Upper lobe of left lung (tissue), 6 donors: Measurements from ENCODE around the gene DLG4. TPM values are rescaled to one million over a fixed set of nuclear protein-coding genes. Genes with fewer than 3 reads are reported as not detected.

Experiments
- ATAC-seq, 2 donors: fragments of 200-7000 bp; cut with Tn5 transposase; one replicate each; pipeline ENCODE4 v1.9.1; 2022; ENCODE audit warnings: mild to moderate bottlenecking in 2 of 2, moderate library complexity in 2 of 2; ENCODE audit not compliant: low FRiP score in 2 of 2
- DNase-seq, 2 donors: peaks; one replicate each; pipeline ENCODE4 v3.0.0-alpha.2; 2019 to 2020
- H3K27ac ChIP-seq, 4 donors: fragments of 200-600 bp; sonication (generic); one replicate each; pipeline ENCODE4 v1.5.1; 2016 to 2019
- H3K27me3 ChIP-seq, 4 donors: fragments of 200-600 bp; sonication (generic); one replicate each; pipeline ENCODE4 v1.5.1; 2017 to 2019
- H3K36me3 ChIP-seq, 4 donors: fragments of 200-600 bp; sonication (generic); one replicate each; pipeline ENCODE4 v1.5.1; 2016 to 2019
- H3K4me1 ChIP-seq, 4 donors: fragments of 200-600 bp; sonication (generic); one replicate each; pipeline ENCODE4 v1.5.1; 2018 to 2019
- H3K4me3 ChIP-seq, 4 donors: fragments of 200-600 bp; sonication (generic); one replicate each; pipeline ENCODE4 v1.5.1; 2017 to 2019; ENCODE audit warnings: mild to moderate bottlenecking in 2 of 4, moderate library complexity in 1 of 4
- H3K9me3 ChIP-seq, 4 donors: fragments of 200-600 bp; sonication (generic); one replicate each; pipeline ENCODE4 v1.5.1; 2018 to 2019
- EP300 ChIP-seq, 4 donors: sonication (generic); formaldehyde crosslinking; IDR thresholded peaks; one replicate each; pipeline ENCODE4 v1.5.1; 2017; ENCODE audit warnings: antibody characterized with exemption in 4 of 4, control low read depth in 2 of 4
- POLR2A ChIP-seq, 4 donors: fragments of 450-650 bp; IDR thresholded peaks; one replicate each; pipeline ENCODE4 v1.5.1; 2016 to 2017; ENCODE audit warnings: antibody characterized with exemption in 4 of 4, mild to moderate bottlenecking in 2 of 4
- POLR2AphosphoS5 ChIP-seq, 2 donors: sonication (generic); formaldehyde crosslinking; IDR thresholded peaks; one replicate each; pipeline ENCODE4 v1.5.1; 2017; ENCODE audit warnings: antibody characterized with exemption in 2 of 2
- WGBS, 2 donors: methylation state at CpG; one replicate each; pipeline ENCODE4 v1.1.5; 2017 to 2018; 5-methylcytosine and 5-hydroxymethylcytosine counted together
- total RNA-seq, 6 donors: library from RNA; depleted of rRNA in 4 of 6; stranded (reverse); fragments of >200 nt in 4 of 6; gene quantifications; one replicate each; pipeline versions ENCODE4 v1.1.0 to v1.2.1, GENCODE V29; 2016 to 2021
- TF ChIP-seq, protein P1 (sequence below), 6 experiments: fragments of 450-650 bp in 4 of 6; fragments of 200-600 bp in 2 of 6; sonication (generic) in 2 of 6; IDR thresholded peaks; one replicate each; pipeline ENCODE4 v1.5.1; 2016 to 2019; ENCODE audit warnings: antibody characterized with exemption in 6 of 6
- donor health status: DM: no; HTN: no; CAD: no; lungs with moderate emphysema.
- donor health status: DM: no; HTN: yes; CAD: no; lungs with severe emphysema.

Gene DLG4
- total RNA-seq, 6 donors from 2014 or later, result 10.5 to 32.5 (median 19.4) TPM

GRCh38 chr17:7253082-7253481 lies 33.4 kb upstream of the DLG4 start:
- peak overlapping the region; percentile 97 to 100 (median 99) for H3K27ac ChIP-seq
- 67% methylated on average over 5 of the region's 5 CpGs for WGBS, 2 donors

GRCh38 chr17:7252176-7253043 lies 32.8 kb upstream of the DLG4 start, which contains the start of gene ELP5:
TSS of gene ELP5 (plus strand) at chr17:7252215. CDS start at chr17:7252551, 336 bp downstream.
- H3K27ac ChIP-seq, result peak within 1 kb of the TSS; percentile 97 to 100 (median 99)
- H3K36me3 ChIP-seq, result peaks cover 10 to 34% (median 25%) of the 10 kb centered on the region in 4 donors
- peak; percentile 91 to 92 for ATAC-seq
- H3K4me3 ChIP-seq, result peak within 1 kb of the TSS; percentile 92 to 100 (median 97)
- peaks cover 31 to 37% (median 33%) of the 10 kb centered on the region in 4 donors for H3K4me1 ChIP-seq
- 1 to 2% methylated on average over 9 to 53 of the region's 55 CpGs for WGBS, 2 donors
- no peaks in the 10 kb centered on the region for H3K27me3 ChIP-seq
- H3K9me3 ChIP-seq, result no peaks in the 10 kb centered on the region
- peak; percentile 94 to 95 for DNase-seq
- TF ChIP-seq POLR2A (IDR thresholded peaks at IDR 0.05) (peak in 2 of 4 donors; percentile 64 to 75), POLR2AphosphoS5 (IDR thresholded peaks at IDR 0.05) (peak; percentile 86 to 87), EP300 (IDR thresholded peaks at IDR 0.05) (no peak)
- TF ChIP-seq, protein P1, sequence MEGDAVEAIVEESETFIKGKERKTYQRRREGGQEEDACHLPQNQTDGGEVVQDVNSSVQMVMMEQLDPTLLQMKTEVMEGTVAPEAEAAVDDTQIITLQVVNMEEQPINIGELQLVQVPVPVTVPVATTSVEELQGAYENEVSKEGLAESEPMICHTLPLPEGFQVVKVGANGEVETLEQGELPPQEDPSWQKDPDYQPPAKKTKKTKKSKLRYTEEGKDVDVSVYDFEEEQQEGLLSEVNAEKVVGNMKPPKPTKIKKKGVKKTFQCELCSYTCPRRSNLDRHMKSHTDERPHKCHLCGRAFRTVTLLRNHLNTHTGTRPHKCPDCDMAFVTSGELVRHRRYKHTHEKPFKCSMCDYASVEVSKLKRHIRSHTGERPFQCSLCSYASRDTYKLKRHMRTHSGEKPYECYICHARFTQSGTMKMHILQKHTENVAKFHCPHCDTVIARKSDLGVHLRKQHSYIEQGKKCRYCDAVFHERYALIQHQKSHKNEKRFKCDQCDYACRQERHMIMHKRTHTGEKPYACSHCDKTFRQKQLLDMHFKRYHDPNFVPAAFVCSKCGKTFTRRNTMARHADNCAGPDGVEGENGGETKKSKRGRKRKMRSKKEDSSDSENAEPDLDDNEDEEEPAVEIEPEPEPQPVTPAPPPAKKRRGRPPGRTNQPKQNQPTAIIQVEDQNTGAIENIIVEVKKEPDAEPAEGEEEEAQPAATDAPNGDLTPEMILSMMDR (IDR thresholded peaks at IDR 0.05), result peak in 5 of 6 experiments; percentile 23 to 50 (median 42)

More at GRCh38 chr17:7253082-7253481, 33.4 kb upstream of the DLG4 start:
- peak overlapping the region in 3 of 4 donors; percentile 92 to 98 (median 96) for H3K4me3 ChIP-seq
- peaks cover 11 to 41% (median 32%) of the 10 kb centered on the region in 4 donors for H3K36me3 ChIP-seq
- H3K9me3 ChIP-seq, result no peaks in the 10 kb centered on the region
- ATAC-seq (no peak), DNase-seq (no peak)
- H3K4me1 ChIP-seq, result peaks cover 31 to 37% (median 33%) of the 10 kb centered on the region in 4 donors
- no peaks in the 10 kb centered on the region for H3K27me3 ChIP-seq
- no peak for TF ChIP-seq POLR2A (IDR thresholded peaks at IDR 0.05)
- TF ChIP-seq, protein P1 (IDR thresholded peaks at IDR 0.05), result no peak
- no peak for TF ChIP-seq EP300 (IDR thresholded peaks at IDR 0.05)
- no peak for TF ChIP-seq POLR2AphosphoS5 (IDR thresholded peaks at IDR 0.05)

GRCh38 chr17:7251661-7252175 lies 32.1 kb upstream of the DLG4 start, which contains the start of gene CTDNEP1:
TSS of gene CTDNEP1 (minus strand) at chr17:7251734. CDS start at chr17:7251296, 438 bp downstream.
- no peaks in the 10 kb centered on the region for H3K27me3 ChIP-seq
- TF ChIP-seq POLR2A (IDR thresholded peaks at IDR 0.05), result peak in 3 of 4 donors; percentile 22 to 77 (median 73)
- peak; percentile 66 to 83 for TF ChIP-seq POLR2AphosphoS5 (IDR thresholded peaks at IDR 0.05)
- TF ChIP-seq, protein P1 (IDR thresholded peaks at IDR 0.05), result no peak
- no peak for TF ChIP-seq EP300 (IDR thresholded peaks at IDR 0.05)
- ATAC-seq (peak; percentile 96), DNase-seq (peak; percentile 99)
- H3K4me1 ChIP-seq, result peaks cover 31 to 37% (median 33%) of the 10 kb centered on the region in 4 donors
- H3K9me3 ChIP-seq, result no peaks in the 10 kb centered on the region
- peak within 1 kb of the TSS; percentile 97 to 100 (median 99) for H3K27ac ChIP-seq
- peaks cover 5 to 32% (median 23%) of the 10 kb centered on the region in 4 donors for H3K36me3 ChIP-seq
- 0% methylated on average over 14 to 40 of the region's 41 CpGs for WGBS, 2 donors
- H3K4me3 ChIP-seq, result peak within 1 kb of the TSS; percentile 92 to 100 (median 97)

DNA sequence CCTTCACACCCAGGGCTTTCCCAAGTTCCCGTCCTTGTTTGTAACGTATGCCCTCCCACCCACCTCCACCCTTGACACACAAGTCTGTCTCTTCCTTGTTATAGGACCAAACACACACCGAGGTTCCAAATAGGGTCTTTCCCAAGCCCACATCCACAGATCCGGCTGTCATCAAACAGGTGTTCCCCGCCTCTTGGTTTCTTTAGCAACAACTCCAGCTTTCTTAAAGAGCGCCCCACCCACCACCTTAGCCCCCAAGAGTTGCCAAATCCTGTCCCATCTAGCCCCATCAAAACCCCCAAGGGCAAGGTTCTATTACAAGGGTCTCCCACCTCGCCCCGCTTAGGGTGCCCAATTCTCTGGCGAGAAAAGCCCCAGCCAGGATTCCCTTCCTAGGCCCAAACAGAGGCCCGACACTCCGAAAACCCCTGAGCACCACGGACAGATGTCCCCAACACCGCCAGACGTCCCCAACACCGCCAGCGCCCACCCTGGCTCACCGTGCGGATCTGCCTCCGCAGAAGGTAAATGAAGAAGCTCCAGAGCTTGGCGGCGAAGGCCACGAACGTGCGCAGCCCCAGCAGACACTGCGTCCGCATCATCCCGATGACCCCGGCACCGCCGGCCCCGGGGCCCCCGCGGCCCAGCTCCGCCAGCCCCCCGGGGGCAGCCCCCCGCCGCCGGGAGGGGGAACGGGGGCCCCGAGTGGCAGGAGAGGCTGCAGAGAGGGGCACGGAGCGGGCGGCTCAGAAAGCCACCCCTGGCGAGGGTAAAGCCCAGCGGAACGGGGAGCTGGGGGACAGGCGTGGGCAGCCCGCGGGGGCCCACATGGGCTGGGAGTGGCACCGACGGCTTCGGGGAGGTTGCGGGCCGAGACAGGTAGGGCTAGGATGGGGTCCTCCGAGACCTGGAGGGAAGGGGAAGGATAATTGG lies 31.3 kb upstream of the DLG4 start:
- WGBS, 2 donors, result 1 to 3% methylated on average over 14 to 39 of the region's 55 CpGs
- peak in 1 of 2 donors; percentile 2 for ATAC-seq
- TF ChIP-seq POLR2A (IDR thresholded peaks at IDR 0.05) (no peak), POLR2AphosphoS5 (IDR thresholded peaks at IDR 0.05) (no peak), EP300 (IDR thresholded peaks at IDR 0.05) (no peak)
- TF ChIP-seq, protein P1 (IDR thresholded peaks at IDR 0.05), result no peak
- Histone ChIP-seq H3K9me3 (no peaks in the 10 kb centered on the region), H3K4me1 (peaks cover 31 to 37% (median 33%) of the 10 kb centered on the region in 4 donors), H3K4me3 (peak overlapping the region; percentile 92 to 100 (median 97)), H3K27me3 (no peaks in the 10 kb centered on the region), H3K27ac (peak overlapping the region; percentile 97 to 100 (median 99)), H3K36me3 (peaks cover 5 to 32% (median 26%) of the 10 kb centered on the region in 4 donors)
- DNase-seq, result peak; percentile 48 to 88
